ENCODE data around the gene RNF32. TPM values are rescaled to one million over a fixed set of nuclear protein-coding genes. Genes with fewer than 3 reads are reported as not detected.

Gene RNF32
- total RNA-seq, 1 experiment from 2014 or later = 0.61 TPM

DNA sequence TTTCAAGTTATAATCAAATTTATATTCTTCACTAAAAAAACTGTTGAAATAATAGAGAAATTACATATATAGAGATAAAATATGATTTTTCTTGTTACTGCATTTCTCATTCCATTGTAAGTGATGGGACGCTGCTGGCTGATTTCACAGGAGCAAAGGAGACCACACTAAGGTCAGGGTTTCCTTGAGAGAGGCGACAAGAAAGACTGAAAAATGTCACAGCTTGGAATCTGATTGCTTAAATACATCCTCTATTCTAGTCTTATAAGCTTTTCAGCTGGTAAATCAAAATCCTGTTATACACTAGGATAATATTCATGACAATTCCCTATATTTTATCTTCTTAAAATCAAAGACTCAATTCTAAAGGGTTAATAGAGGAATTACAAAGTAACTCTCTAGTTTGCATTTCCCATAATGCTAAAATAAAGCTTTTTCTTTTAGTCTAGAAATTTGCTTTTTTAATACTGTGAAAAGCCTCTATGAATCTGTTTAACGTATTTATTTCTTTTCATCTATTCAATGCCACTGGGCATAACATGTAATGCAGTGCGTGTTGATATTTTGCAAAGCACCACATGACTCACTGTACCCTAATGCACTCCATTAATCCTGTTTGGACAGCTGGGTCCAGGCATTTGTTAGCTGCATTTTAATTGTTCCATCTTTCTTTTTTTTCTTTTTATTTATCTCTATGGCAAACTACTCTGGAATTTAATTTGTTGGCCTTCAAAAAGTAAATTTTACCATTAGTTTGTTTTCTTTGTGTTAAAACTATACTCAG lies 81.7 kb downstream of the RNF32 start:
- POLR2A ChIA-PET = no interaction called here
- ATAC-seq = no peak
- DNase-seq (ENCODE audit: low spot score) = no peak

DNA sequence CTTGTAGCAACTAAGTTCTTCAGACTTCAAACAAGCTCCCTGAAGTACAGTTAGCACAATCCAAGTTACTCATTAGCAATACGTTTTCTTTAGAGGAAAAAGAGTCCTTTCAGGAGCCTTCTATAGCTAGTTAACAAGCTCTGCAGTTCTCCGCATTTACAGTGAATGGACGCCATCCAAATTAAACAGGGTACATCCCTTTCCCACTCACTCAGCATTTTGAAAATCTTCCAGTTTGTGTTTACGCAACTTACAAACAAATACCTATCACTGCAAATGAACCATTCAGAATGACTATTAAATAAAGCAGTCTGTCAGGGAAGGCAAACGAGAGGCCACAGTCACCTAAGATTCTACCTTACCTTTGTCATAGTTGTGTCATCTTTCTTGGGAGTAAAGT lies 84.5 kb downstream of the RNF32 start:
- POLR2A ChIA-PET = no interaction called here
- H3K36me3 Mint-ChIP-seq = no peaks in the 10 kb centered on the region
- H3K9me3 Mint-ChIP-seq = no peaks in the 10 kb centered on the region
- TF ChIP-seq, protein P1, sequence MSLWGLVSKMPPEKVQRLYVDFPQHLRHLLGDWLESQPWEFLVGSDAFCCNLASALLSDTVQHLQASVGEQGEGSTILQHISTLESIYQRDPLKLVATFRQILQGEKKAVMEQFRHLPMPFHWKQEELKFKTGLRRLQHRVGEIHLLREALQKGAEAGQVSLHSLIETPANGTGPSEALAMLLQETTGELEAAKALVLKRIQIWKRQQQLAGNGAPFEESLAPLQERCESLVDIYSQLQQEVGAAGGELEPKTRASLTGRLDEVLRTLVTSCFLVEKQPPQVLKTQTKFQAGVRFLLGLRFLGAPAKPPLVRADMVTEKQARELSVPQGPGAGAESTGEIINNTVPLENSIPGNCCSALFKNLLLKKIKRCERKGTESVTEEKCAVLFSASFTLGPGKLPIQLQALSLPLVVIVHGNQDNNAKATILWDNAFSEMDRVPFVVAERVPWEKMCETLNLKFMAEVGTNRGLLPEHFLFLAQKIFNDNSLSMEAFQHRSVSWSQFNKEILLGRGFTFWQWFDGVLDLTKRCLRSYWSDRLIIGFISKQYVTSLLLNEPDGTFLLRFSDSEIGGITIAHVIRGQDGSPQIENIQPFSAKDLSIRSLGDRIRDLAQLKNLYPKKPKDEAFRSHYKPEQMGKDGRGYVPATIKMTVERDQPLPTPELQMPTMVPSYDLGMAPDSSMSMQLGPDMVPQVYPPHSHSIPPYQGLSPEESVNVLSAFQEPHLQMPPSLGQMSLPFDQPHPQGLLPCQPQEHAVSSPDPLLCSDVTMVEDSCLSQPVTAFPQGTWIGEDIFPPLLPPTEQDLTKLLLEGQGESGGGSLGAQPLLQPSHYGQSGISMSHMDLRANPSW (CRISPR knock-in tag; conservative IDR thresholded peaks at IDR 0.05; ENCODE audit: low read depth) = no peak
- TF ChIP-seq, protein P2, sequence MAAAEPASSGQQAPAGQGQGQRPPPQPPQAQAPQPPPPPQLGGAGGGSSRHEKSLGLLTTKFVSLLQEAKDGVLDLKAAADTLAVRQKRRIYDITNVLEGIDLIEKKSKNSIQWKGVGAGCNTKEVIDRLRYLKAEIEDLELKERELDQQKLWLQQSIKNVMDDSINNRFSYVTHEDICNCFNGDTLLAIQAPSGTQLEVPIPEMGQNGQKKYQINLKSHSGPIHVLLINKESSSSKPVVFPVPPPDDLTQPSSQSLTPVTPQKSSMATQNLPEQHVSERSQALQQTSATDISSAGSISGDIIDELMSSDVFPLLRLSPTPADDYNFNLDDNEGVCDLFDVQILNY (CRISPR knock-in tag; IDR thresholded peaks at IDR 0.05) = no peak
- no peak for TF ChIP-seq NR3C1 (CRISPR knock-in tag; conservative IDR thresholded peaks at IDR 0.05; ENCODE audit: low read depth)
- TF ChIP-seq, protein P3, sequence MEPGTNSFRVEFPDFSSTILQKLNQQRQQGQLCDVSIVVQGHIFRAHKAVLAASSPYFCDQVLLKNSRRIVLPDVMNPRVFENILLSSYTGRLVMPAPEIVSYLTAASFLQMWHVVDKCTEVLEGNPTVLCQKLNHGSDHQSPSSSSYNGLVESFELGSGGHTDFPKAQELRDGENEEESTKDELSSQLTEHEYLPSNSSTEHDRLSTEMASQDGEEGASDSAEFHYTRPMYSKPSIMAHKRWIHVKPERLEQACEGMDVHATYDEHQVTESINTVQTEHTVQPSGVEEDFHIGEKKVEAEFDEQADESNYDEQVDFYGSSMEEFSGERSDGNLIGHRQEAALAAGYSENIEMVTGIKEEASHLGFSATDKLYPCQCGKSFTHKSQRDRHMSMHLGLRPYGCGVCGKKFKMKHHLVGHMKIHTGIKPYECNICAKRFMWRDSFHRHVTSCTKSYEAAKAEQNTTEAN (CRISPR knock-in tag; IDR thresholded peaks at IDR 0.05) = no peak
- TF ChIP-seq, protein P4, sequence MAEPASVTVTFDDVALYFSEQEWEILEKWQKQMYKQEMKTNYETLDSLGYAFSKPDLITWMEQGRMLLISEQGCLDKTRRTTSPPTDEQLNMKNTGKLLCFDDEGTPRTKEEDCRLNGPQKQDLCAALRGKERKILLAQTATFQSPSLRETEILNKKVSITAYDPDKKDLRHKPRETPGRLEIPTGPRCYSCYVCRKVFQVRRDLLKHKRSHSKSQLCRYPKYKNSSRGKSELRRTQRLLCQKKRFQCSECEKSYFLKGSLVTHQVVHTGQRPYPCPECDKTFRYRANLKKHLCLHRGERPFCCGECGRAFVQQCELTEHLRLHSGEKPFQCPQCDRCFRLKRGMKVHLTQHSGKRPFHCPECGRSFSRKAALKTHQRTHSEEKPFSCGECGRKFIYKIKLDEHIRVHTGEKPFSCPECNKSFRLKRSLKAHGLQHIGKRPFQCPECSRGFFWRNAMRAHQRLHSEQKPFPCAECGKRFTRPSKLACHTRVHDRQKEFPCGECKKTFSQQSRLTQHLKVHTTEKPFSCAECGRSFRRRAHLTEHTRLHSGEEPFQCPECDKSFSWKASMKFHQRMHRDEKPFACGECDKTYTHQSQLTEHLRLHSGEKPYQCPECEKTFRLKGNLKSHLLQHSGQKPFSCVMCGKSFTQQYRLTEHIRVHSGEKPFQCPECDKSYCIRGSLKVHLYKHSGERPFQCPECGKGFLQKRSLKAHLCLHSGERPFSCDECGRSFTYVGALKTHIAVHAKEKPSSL (CRISPR knock-in tag; conservative IDR thresholded peaks at IDR 0.05) = no peak
- TF ChIP-seq, protein P5, sequence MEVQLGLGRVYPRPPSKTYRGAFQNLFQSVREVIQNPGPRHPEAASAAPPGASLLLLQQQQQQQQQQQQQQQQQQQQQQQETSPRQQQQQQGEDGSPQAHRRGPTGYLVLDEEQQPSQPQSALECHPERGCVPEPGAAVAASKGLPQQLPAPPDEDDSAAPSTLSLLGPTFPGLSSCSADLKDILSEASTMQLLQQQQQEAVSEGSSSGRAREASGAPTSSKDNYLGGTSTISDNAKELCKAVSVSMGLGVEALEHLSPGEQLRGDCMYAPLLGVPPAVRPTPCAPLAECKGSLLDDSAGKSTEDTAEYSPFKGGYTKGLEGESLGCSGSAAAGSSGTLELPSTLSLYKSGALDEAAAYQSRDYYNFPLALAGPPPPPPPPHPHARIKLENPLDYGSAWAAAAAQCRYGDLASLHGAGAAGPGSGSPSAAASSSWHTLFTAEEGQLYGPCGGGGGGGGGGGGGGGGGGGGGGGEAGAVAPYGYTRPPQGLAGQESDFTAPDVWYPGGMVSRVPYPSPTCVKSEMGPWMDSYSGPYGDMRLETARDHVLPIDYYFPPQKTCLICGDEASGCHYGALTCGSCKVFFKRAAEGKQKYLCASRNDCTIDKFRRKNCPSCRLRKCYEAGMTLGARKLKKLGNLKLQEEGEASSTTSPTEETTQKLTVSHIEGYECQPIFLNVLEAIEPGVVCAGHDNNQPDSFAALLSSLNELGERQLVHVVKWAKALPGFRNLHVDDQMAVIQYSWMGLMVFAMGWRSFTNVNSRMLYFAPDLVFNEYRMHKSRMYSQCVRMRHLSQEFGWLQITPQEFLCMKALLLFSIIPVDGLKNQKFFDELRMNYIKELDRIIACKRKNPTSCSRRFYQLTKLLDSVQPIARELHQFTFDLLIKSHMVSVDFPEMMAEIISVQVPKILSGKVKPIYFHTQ (CRISPR knock-in tag; IDR thresholded peaks at IDR 0.05) = no peak
- no peak for TF ChIP-seq TP53 (CRISPR knock-in tag; IDR thresholded peaks at IDR 0.05)
- TF ChIP-seq, protein P6, sequence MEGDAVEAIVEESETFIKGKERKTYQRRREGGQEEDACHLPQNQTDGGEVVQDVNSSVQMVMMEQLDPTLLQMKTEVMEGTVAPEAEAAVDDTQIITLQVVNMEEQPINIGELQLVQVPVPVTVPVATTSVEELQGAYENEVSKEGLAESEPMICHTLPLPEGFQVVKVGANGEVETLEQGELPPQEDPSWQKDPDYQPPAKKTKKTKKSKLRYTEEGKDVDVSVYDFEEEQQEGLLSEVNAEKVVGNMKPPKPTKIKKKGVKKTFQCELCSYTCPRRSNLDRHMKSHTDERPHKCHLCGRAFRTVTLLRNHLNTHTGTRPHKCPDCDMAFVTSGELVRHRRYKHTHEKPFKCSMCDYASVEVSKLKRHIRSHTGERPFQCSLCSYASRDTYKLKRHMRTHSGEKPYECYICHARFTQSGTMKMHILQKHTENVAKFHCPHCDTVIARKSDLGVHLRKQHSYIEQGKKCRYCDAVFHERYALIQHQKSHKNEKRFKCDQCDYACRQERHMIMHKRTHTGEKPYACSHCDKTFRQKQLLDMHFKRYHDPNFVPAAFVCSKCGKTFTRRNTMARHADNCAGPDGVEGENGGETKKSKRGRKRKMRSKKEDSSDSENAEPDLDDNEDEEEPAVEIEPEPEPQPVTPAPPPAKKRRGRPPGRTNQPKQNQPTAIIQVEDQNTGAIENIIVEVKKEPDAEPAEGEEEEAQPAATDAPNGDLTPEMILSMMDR (IDR thresholded peaks at IDR 0.05) = no peak
- TF ChIP-seq, protein P7, sequence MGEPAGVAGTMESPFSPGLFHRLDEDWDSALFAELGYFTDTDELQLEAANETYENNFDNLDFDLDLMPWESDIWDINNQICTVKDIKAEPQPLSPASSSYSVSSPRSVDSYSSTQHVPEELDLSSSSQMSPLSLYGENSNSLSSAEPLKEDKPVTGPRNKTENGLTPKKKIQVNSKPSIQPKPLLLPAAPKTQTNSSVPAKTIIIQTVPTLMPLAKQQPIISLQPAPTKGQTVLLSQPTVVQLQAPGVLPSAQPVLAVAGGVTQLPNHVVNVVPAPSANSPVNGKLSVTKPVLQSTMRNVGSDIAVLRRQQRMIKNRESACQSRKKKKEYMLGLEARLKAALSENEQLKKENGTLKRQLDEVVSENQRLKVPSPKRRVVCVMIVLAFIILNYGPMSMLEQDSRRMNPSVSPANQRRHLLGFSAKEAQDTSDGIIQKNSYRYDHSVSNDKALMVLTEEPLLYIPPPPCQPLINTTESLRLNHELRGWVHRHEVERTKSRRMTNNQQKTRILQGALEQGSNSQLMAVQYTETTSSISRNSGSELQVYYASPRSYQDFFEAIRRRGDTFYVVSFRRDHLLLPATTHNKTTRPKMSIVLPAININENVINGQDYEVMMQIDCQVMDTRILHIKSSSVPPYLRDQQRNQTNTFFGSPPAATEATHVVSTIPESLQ (CRISPR knock-in tag; IDR thresholded peaks at IDR 0.05) = no peak
- peaks cover 6% of the 10 kb centered on the region for H3K4me1 Mint-ChIP-seq
- DNase-seq (ENCODE audit: low spot score) = no peak
- CTCF ChIA-PET = interaction anchor here (1.1 kb wide), 1 partner anchor 75 kb away, joined by 4 read pairs; no protein-coding TSS in a partner anchor
- H3K4me3 Mint-ChIP-seq = no peak overlapping the region
- ATAC-seq = no peak
- no peaks in the 10 kb centered on the region for H3K27me3 Mint-ChIP-seq (ENCODE audit: low read depth)
- H3K27ac Mint-ChIP-seq = peak overlapping the region; percentile 77

More for the DNA sequence above, 81.7 kb downstream of the RNF32 start:
- no peak for TF ChIP-seq CREM (CRISPR knock-in tag; IDR thresholded peaks at IDR 0.05)
- H3K4me3 Mint-ChIP-seq = no peak overlapping the region
- no peaks in the 10 kb centered on the region for H3K9me3 Mint-ChIP-seq
- H3K4me1 Mint-ChIP-seq = peaks cover 6% of the 10 kb centered on the region
- no peaks in the 10 kb centered on the region for H3K27me3 Mint-ChIP-seq (ENCODE audit: low read depth)
- no peak overlapping the region for H3K27ac Mint-ChIP-seq
- H3K36me3 Mint-ChIP-seq = peaks cover 6% of the 10 kb centered on the region; the same call in 1 of the 2 replicates
- CTCF ChIA-PET = interaction anchor here (0.7 kb wide), 1 partner anchor 1123 kb away, joined by 3 read pairs; no protein-coding TSS in a partner anchor

All from WTC11 (cell line).